Measurements from ENCODE around the gene MLLT3.

- TF ChIP-seq CTCF (IDR thresholded peaks at IDR 0.05; ENCODE audit: extremely low read depth in 1 of 2, insufficient read depth in 1 of 2, low read depth in 1 of 2, low read length in 2 of 2) (no peak), EZH2 (IDR thresholded peaks at IDR 0.05; ENCODE audit: borderline replicate concordance, low read depth, low read length, severe bottlenecking) (no peak), POLR2A (IDR thresholded peaks at IDR 0.05; ENCODE audit: low read depth, low read length) (no peak), POLR2AphosphoS5 (IDR thresholded peaks at IDR 0.05; ENCODE audit: insufficient read depth, low read depth, low read length) (no peak)
- TF ChIP-seq, protein P1, sequence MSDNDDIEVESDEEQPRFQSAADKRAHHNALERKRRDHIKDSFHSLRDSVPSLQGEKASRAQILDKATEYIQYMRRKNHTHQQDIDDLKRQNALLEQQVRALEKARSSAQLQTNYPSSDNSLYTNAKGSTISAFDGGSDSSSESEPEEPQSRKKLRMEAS (IDR thresholded peaks at IDR 0.05; ENCODE audit: insufficient read depth, insufficient read length) = no peak
These were observed 300.7 kb downstream of the MLLT3 start for GRCh38 chr9:20321423-20322082.

All from endothelial cell of umbilical vein (primary cell).